GM21737 (cell line): ENCODE results near the gene ZNF536.
"Not testable (repeated sequence)": the region's sequence is repeated elsewhere in the genome, so short reads cannot be mapped to it uniquely, and the experiment has no call there.

ENCODE experiments used
- ATAC-seq: cut with Tn5 transposase; IDR thresholded peaks from one replicate; pipeline ENCODE4 v1.9.1; 2021; ENCODE audit warnings: mild to moderate bottlenecking, moderate library complexity; ENCODE audit not compliant: unreplicated experiment

The ZNF536 gene

DNA sequence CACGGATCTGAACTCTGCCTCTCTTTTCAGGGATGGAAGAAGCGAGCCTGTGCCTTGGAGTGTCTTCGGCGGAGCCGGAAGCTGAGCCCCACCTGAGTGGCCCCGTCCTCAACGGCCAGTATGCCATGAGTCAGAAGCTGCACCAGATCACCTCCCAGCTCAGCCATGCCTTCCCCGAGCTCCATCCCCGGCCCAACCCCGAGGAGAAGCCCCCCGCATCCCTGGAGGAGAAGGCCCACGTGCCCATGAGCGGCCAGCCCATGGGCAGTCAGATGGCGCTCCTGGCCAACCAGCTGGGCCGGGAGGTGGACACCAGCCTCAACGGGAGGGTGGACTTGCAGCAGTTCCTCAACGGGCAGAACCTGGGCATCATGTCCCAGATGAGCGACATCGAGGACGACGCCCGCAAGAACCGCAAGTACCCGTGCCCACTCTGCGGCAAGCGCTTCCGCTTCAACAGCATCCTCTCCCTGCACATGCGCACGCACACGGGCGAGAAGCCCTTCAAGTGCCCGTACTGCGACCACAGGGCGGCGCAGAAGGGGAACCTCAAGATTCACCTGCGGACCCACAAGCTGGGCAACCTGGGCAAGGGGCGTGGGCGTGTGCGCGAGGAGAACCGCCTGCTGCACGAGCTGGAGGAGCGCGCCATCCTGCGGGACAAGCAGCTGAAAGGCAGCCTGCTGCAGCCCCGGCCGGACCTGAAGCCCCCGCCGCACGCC is 71.5 kb downstream of the ZNF536 start:
- ATAC-seq, result no peak

DNA sequence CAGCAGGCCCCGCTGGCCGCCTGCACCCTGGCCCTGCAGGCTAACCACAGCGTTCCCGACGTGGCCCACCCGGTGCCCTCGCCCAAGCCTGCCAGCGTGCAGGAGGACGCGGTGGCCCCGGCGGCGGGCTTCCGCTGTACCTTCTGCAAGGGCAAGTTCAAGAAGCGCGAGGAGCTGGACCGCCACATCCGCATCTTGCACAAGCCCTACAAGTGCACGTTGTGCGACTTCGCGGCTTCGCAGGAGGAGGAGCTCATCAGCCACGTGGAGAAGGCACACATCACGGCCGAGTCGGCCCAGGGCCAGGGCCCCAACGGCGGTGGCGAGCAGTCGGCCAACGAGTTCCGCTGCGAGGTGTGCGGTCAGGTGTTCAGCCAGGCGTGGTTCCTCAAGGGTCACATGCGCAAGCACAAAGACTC is 72.1 kb downstream of the ZNF536 start:
- ATAC-seq, result no peak

DNA sequence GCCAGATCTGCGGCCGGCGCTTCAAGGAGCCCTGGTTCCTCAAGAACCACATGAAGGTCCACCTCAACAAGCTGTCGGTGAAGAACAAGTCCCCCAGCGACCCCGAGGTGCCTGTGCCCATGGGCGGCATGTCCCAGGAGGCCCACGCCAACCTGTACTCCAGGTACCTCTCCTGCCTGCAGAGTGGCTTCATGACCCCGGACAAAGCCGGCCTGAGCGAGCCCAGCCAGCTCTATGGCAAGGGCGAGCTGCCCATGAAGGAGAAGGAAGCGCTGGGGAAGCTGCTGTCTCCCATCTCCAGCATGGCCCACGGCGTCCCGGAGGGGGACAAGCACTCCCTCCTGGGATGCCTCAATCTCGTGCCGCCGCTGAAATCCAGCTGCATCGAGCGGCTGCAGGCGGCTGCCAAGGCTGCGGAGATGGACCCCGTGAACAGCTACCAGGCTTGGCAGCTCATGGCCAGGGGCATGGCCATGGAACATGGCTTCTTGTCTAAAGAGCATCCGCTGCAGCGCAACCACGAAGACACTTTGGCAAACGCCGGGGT is 72.6 kb downstream of the ZNF536 start:
- no peak for ATAC-seq

DNA sequence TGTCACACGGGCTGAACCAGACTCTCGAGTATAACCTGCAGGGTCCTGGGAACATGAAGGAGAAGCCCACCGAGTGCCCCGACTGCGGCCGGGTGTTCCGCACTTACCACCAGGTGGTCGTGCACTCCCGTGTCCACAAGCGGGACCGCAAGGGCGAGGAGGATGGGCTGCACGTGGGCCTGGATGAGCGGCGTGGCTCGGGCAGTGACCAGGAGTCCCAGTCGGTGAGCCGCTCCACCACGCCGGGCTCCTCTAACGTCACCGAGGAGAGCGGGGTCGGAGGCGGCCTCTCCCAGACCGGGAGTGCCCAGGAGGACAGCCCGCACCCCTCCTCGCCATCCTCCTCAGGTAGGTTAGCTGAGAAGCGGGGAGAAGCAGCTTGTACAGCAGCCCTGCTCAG is 73.2 kb downstream of the ZNF536 start:
- no peak for ATAC-seq

DNA sequence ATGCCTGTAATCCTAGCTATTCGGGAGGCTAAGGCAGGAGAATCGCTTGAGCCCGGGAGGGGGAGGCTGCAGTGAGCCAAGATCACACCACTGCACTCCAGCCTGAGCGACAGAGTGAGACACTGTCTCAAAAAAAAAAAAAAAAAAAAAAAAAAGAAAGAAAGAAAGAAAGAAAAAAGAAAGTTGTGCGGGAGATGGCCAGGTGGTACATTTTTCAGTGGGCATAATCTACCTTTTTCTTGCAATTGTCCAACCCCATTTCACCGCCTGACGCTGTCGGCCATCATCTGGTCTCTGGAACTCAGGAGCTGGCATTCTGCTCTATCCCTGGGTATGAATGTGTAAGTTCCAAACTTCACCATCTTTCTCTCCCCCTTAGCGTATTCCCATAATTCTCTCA is 73.9 kb downstream of the ZNF536 start:
- not testable (repeated sequence) for ATAC-seq

DNA sequence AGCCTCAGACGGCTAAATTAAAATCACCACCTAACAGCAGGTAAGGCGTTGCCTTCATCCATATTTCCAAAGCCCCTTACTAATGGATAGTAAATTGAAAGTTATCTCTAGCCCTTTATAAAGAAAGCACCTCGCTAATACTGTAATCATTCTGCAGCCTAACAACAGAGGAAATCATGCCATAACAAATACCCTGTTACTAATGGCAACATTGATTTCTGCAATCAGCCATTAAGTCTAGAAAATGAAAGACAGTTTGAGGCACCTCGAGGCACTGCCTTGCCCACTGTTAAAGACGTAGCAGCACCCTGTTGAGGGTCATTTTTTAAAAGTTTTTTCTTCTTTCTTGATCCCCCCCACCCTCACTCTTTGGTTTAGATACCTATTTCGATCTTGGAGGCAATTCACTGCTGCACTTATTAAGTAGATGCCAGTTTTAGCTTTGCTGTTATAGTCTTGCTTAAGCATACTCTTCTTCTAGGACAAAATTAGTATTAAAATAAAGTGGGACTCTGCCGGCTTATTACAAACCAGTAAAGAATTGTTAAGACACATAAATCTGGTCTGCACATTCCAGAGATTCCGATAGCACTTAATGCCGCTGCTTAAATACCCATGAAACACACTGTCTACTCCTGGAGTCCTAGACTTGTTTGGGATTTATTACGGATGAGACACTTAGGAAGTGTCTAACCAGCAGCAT is 74.8 kb downstream of the ZNF536 start:
- no peak for ATAC-seq

DNA sequence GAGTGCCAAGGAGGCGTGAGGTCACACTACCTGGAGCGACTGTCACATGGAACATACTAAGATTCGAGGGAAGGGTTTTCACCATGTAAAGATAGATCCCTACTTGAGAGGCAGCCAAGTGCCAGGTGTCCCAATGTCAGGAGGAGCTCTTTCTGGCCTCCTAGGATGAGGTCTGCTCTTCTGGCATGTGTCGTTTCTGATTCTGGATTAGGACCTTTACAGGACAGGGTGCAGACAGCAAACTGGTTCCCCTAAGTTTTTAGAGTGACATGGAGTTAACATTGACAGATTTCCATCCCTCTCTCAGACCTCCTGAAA is 75.3 kb downstream of the ZNF536 start:
- no peak for ATAC-seq

DNA sequence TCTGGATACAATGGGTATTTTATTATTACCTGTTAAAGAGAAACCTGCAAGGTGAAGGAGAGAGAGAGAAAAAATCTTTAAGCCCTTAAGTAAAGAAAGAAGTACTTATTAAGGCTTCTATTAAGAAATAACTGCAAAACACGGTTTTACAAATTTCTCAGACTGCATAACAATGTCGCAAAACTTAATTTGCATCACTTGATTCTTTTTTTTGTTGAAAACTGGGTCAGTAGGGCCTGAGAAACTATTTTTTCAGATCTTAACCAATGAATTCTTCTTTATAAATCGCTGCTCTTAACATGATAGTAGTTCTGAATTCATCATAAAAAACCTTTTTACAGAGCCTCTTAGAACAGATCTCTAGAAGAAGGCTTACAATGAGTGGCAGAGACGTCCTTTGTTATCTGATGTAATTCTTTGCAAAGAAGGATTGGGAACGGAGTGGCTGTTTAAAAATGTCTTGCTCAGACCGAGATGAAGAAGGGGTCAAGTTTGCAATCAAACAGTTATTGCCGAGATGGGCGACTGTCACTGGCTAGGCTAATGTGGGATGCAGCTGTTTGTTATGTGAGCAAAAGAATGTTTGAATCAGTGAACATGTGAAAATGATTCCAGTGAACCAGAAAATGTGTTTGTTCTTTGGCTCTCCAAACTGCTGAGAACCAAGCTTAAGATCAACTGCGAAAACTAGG is 76.3 kb downstream of the ZNF536 start:
- ATAC-seq, result no peak

DNA sequence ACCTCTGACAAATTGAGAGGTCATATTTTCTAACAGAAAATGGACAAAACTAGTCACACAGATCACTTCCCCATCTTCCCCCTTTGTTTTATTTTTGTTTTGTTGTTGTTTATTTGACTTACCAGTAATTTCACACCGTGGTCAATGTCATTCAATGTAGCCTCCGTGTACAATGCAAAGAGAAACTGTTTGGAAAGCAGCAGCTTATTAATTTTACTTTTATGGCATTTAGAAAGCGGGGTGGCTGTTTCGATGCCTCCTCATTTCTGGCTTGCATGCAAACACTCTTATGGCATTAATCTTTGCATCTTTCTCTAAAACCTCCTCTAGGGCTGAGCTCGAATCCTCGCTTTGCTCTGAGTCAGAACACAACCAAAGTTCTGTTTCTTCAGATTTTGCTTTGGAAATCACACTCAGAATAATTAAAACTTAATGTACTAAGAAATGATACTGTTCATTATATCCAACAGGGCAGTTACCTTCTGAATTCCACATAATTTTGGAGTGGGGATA is 77.0 kb downstream of the ZNF536 start:
- no peak for ATAC-seq

DNA sequence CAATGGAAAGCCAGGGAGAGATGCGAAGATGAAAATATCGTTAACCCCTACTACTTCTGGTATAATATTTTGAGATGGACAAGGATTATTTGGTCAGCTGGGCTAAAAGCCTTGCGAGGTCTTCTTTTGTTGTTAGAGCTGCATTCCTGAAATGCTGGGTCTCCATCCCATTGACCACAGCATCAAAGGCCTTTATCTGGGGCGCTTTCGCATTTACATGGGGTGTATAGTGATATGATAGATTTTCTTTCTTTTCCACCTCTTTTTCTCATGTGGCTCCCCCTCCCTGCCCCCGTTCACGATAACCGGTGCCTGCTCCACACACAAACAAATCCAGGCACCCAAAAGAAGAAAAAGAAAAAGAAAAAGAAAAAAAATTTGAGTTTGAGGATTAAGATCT is 77.5 kb downstream of the ZNF536 start:
- ATAC-seq, result no peak

DNA sequence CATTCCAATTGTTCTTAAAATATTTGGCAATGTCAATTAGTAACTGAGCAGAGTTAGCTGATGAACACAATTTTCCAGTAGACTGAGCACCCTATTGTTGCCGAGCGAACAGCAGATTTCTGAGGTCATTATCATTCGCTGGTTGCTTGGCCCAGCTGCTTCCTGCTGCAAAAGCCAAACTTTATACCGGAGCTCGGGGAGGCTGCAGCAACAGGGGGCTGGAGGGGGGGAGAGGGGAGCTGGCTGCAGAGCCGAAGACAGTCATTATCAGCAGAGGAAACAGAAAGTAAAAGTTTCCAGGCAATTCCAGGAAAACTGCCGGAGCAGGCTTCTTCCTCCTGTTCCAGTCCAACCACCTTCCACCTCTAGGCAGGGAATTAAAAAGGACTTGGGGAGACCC is 77.9 kb downstream of the ZNF536 start:
- ATAC-seq, result no peak

DNA sequence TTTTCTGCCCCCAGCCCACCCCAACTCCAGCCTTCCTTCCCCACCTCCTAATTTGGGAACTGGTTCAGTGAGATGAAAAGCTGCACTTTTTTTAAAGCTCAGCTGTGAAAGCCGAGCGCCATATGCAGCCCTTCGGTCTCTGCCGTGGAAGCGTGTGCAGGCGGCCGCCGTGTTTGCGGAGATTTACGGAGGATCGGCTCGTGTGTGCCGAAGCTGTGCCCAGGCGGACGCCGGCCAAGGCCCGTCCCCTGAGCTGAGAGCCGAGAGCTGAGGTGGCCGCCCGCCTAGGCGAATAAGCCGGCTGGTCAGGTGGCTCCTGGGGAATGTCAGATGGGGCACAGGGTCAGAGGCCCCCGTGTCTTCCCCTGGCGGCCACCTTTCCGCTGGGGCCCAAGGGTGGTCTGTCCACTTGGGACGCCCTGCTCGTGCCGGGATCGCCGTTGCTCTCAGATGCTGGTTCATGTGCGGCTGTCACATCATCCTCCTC is 78.7 kb downstream of the ZNF536 start:
- ATAC-seq, result no peak

DNA sequence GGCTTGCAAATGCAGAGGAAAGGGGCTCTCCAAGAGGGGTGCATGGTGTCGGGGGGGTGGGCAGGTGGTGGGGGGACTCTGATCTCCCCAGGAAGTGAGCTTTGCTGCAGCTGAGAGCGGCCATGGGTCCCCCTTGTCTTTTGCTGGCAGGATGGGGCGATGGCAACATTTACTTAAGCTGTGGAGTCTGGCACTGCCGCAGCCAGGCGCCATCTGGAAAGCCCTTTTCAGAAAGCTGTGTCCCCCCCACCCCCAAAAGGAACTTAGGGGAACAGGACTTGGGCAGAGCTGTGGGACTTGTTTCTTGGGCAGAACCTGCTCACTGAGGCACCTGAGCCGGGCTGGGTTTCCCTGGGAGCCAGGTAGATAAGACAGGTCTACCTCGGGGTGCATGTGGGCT is 80.7 kb downstream of the ZNF536 start:
- no peak for ATAC-seq

DNA sequence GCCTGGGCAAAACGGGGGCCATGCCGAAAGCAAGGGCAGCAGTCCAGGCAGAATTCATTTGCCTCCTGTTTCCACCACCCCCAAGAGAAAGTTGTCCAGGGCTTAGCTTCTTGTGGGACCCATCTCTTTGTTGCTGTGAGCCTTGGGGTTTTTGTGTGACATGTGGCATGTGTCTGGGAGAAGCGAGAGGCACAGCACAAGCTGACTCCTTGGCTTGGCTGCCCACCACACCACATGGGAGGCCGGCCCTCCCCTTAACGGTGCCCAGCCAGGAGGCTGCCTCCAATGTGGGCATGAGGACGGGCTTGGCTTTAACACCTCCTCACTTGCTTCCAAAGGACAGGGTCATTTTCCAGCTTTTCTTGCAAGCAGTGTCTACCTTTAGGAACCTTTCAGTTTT is 81.6 kb downstream of the ZNF536 start:
- ATAC-seq, result no peak

DNA sequence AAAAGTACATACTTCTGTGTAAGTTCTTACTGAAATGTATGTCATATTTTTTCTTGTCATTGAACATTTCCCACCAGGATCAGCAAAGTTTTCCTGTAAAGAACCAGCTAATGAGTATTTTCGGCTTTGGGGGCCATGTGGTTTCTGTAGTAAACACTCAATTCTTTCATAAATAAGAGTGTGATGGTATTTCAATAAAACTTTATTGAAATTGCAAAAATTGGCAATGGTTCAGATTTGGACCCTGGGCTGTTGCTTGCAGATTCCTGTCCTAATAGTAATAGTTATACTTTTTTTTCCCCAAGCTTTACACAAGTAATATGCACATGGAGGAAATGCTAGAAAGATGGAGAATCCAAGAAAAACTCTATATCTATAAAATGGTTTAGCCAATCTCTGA is 83.7 kb downstream of the ZNF536 start:
- no peak for ATAC-seq

DNA sequence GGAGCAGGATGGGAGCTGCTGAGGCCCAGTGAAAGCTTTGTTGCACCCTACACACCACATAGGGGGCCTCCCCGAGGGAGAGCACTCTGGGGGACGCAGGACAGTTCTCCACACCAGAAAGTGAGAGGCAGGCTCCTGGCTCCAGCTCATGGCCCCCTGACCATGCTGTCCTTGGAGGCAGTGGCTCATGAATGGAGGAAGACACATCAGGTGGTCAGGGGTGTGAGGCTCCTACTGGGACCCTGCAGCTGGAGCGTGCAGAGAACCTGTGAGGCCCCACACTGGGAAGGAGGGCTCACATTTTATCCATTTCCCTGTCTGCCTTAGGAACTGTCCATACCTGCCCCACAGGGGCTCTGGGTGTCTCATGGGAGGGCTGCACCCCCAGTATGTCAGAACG is 85.3 kb downstream of the ZNF536 start:
- ATAC-seq, result no peak

DNA sequence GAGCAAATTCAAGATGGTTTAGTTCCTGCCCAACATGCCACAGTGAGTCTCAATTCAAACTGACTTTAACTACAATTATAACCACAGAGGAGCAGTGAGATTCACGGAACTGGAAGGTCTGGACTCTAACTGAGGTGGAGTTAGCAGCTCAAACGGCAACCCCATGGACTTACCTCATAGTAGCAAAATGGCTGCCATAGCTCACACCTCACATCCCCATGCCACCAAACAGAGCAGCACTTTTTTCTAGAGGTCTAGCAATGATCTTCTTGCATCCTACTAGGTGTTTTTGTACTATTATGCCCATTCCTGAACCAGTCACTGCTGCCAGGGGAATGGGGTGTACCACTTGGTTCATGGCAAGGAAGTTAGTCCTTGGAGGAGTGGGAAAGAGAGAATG is 87.7 kb downstream of the ZNF536 start:
- ATAC-seq, result no peak

DNA sequence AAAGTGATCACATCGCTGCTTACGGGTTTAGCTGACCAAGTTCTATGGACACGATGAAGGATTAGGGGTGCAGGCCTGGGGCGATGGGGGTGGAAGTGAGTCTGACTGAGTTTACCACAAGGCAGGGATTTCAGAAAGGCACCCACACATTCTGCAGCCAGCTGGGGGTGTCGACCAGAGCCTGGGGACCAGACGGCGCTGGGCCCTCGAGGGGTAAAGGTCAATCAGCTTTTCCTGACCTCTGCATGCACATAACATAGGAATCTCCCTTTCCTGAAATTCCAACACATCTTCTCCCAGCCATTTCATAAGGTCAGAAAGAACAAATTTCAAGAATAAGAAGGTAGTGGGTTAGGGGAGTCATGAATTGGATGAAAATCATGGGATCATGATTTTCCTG is 92.0 kb downstream of the ZNF536 start:
- no peak for ATAC-seq

DNA sequence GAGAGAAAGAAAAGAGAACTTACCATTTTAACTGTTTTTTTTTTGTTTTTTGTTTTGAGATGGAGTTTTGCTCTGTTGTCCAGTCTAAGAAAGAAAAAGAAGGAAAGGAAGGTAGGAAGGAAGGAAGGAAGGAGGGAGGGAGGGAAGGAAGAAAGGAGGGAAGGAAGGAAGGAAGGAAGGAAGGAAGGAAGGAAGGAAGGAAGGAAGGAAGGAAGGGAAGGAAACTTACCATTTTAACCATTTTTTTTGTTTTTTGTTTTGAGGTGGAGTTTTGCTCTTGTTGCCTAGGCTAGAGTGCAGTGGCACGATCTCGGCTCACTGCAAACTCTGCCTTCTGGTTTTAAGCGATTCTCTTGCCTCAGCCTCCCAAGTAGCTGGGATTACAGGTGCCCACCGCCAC is 94.4 kb downstream of the ZNF536 start:
- ATAC-seq, result not testable (repeated sequence)

DNA sequence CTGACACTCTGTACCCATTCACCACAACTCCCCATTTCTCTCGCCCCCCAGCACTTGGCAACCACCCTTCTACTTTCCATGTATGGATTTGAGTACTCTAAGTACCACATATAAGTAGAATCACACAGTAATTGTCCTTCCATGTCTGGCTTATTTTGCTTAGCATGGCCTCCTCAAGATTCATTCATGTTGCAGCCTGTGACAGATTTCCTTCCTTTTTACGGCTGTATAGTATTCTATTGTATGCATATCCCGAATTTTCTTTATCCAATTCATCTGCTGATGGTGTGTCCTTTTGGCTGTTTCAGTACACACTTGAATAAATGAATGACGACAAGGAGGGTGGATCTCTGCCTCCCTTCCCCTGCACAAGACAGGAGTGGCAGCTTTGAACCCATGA is 95.1 kb downstream of the ZNF536 start:
- ATAC-seq, result no peak

DNA sequence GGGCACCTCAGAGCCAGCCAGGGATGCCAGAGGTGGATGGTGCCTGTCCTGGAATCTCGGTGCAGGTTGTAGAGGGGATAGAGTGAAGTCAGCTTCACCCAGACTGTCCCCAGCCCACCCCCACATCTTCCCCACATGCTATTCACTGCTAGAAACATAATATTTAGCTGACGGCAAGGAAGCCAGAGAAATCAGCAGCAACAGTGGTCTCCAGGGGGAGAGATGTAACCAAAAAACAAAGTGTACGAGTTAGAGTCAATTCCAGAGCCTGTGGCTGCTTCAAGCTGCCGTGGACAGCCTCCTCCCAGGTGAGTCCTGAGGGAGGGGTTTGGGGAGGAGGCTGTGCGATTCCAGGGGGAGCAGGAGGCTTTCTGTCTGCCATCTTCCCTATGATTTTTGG is 97.6 kb downstream of the ZNF536 start:
- no peak for ATAC-seq

DNA sequence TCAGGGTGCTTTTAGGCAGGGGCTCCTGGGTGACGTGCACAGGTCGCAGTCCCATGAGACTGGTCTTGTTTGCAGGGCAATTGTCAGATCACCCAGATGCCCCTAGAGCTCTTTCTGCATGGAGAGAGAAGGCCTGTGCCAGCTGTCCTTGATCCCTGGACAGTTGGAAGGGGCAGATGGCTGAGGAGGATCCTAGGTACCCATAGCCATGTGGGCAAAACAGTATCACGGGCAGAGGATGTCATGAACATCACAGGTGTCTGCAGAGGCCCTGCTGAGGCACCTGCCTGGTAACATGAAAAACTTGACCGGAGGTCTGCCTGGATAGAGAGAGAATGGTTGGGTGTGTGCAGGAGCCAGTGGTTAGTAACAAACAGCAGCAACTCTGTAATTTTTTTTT is 99.3 kb downstream of the ZNF536 start:
- ATAC-seq, result no peak
